HEK293 (cell line): Measurements from ENCODE around the gene CSGALNACT2.

Experiments used
- CTCF ChIP-seq: fragments of 450-650 bp; formaldehyde crosslinking; IDR thresholded peaks from 2 replicates; pipeline ENCODE4 v1.5.1; 2016; ENCODE audit warnings: missing biosample characterization, missing genetic modification characterization
- MEIS1 ChIP-seq: sonication (generic); formaldehyde crosslinking; IDR thresholded peaks from 2 replicates; pipeline ENCODE4 v1.8.1; 2022; ENCODE audit warnings: missing genetic modification reagents, mild to moderate bottlenecking, borderline replicate concordance
- PRDM2 ChIP-seq: fragments of 450-650 bp; formaldehyde crosslinking; IDR thresholded peaks from 2 replicates; pipeline ENCODE4 v1.5.1; 2016; ENCODE audit warnings: missing biosample characterization, missing genetic modification characterization, borderline replicate concordance
- ZNF2 ChIP-seq: fragments of 450-650 bp; formaldehyde crosslinking; IDR thresholded peaks from 2 replicates; pipeline ENCODE4 v1.5.1; 2016; ENCODE audit warnings: missing biosample characterization, missing genetic modification characterization
- ZNF23 ChIP-seq: fragments of 450-650 bp; formaldehyde crosslinking; IDR thresholded peaks from 2 replicates; pipeline ENCODE4 v1.5.1; 2016; ENCODE audit warnings: missing biosample characterization, missing genetic modification characterization, borderline replicate concordance
- ZNF37A ChIP-seq: fragments of 450-650 bp; IDR thresholded peaks from 2 replicates; pipeline ENCODE4 v1.5.1; 2018; ENCODE audit warnings: missing biosample characterization, missing genetic modification characterization

- TF ChIP-seq CTCF (tag by site-specific recombination) (no peak), MEIS1 (no peak), PRDM2 (tag by site-specific recombination) (no peak), ZNF37A (tag by site-specific recombination) (no peak), ZNF2 (tag by site-specific recombination) (no peak), ZNF23 (no peak)
These were observed 60.4 kb downstream of the CSGALNACT2 start for GRCh38 chr10:43198682-43199005.
